Measurements from ENCODE around the gene ZC2HC1C. TPM values are rescaled to one million over a fixed set of nuclear protein-coding genes. Genes with fewer than 3 reads are reported as not detected.

Gene ZC2HC1C
- total and polyA plus RNA-seq, 10 of the 15 experiments (the other 5 are each of a cell fraction or from before 2014, with no cell fraction given): 0.92 to 3.7 (median 1.6) TPM

DNA sequence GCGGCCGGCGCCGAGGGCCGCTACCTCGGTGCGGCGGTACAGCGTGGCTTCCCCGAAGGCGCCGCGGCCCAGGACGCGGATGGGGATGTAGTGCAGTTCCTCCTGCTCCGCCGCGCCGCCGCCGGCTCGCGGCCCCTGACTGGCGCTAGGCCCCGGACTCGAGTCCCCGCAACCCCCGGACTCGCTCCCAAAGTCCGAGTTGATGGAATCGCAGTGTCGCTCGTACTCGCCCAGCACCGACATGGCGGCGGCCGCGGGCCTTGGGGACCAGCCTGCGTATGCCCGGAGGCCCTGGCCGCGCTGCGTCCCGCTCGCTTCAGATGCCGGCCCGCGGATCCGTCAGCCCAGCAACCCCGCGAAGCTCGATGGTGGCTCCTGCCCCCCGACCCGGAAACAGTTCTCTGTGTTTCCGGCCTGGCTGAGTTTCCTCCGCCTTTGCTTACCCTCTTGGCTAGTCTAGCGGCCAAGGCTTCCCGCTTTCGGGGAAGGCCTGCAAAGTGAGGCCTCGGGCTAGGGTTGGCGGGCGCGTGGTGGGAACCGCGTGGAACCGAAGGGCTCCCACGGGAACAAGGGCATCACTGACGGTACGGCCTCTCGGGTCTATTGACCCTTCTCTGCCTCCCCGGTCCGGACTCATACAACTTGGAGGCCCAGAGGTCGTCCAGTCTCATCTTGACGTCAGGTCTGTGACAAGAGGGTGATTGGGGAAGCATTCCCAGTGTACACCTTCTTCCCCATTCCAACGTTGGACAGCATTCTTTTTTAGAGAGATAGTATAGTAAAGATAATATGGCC is 57.4 kb downstream of the ZC2HC1C start, which contains the start of gene NEK9 (continued):
- TF ChIP-seq, protein P1, sequence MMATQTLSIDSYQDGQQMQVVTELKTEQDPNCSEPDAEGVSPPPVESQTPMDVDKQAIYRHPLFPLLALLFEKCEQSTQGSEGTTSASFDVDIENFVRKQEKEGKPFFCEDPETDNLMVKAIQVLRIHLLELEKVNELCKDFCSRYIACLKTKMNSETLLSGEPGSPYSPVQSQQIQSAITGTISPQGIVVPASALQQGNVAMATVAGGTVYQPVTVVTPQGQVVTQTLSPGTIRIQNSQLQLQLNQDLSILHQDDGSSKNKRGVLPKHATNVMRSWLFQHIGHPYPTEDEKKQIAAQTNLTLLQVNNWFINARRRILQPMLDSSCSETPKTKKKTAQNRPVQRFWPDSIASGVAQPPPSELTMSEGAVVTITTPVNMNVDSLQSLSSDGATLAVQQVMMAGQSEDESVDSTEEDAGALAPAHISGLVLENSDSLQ (IDR thresholded peaks at IDR 0.05): peak; percentile 35; the same call in 1 of the 2 replicates
- TF ChIP-seq, protein P2, sequence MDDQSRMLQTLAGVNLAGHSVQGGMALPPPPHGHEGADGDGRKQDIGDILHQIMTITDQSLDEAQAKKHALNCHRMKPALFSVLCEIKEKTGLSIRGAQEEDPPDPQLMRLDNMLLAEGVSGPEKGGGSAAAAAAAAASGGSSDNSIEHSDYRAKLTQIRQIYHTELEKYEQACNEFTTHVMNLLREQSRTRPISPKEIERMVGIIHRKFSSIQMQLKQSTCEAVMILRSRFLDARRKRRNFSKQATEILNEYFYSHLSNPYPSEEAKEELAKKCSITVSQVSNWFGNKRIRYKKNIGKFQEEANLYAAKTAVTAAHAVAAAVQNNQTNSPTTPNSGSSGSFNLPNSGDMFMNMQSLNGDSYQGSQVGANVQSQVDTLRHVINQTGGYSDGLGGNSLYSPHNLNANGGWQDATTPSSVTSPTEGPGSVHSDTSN (IDR thresholded peaks at IDR 0.05; ENCODE audit: insufficient replicate concordance, low read depth, low read length): no peak
- no peak for TF ChIP-seq KAT2A (conservative IDR thresholded peaks at IDR 0.05; ENCODE audit: control insufficient read depth, low read depth, low read length)
- peak; percentile 78; the same call in 1 of the 2 replicates for TF ChIP-seq SMAD5 (IDR thresholded peaks at IDR 0.05; ENCODE audit: low read depth)
- TF ChIP-seq HDAC2 (IDR thresholded peaks at IDR 0.05): peak; percentile 78; the same call in 1 of the 2 replicates
- no peak for TF ChIP-seq TARDBP (IDR thresholded peaks at IDR 0.05; ENCODE audit: borderline replicate concordance)
- no peak for TF ChIP-seq MYB (IDR thresholded peaks at IDR 0.05; ENCODE audit: borderline replicate concordance, low read depth, low read length)
- TF ChIP-seq, protein P3, sequence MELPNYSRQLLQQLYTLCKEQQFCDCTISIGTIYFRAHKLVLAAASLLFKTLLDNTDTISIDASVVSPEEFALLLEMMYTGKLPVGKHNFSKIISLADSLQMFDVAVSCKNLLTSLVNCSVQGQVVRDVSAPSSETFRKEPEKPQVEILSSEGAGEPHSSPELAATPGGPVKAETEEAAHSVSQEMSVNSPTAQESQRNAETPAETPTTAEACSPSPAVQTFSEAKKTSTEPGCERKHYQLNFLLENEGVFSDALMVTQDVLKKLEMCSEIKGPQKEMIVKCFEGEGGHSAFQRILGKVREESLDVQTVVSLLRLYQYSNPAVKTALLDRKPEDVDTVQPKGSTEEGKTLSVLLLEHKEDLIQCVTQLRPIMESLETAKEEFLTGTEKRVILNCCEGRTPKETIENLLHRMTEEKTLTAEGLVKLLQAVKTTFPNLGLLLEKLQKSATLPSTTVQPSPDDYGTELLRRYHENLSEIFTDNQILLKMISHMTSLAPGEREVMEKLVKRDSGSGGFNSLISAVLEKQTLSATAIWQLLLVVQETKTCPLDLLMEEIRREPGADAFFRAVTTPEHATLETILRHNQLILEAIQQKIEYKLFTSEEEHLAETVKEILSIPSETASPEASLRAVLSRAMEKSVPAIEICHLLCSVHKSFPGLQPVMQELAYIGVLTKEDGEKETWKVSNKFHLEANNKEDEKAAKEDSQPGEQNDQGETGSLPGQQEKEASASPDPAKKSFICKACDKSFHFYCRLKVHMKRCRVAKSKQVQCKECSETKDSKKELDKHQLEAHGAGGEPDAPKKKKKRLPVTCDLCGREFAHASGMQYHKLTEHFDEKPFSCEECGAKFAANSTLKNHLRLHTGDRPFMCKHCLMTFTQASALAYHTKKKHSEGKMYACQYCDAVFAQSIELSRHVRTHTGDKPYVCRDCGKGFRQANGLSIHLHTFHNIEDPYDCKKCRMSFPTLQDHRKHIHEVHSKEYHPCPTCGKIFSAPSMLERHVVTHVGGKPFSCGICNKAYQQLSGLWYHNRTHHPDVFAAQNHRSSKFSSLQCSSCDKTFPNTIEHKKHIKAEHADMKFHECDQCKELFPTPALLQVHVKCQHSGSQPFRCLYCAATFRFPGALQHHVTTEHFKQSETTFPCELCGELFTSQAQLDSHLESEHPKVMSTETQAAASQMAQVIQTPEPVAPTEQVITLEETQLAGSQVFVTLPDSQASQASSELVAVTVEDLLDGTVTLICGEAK (IDR thresholded peaks at IDR 0.05; ENCODE audit: borderline replicate concordance): peak; percentile 96
- TF ChIP-seq SP1 (IDR thresholded peaks at IDR 0.05; ENCODE audit: low read depth, low read length): no peak
- TF ChIP-seq, protein P4, sequence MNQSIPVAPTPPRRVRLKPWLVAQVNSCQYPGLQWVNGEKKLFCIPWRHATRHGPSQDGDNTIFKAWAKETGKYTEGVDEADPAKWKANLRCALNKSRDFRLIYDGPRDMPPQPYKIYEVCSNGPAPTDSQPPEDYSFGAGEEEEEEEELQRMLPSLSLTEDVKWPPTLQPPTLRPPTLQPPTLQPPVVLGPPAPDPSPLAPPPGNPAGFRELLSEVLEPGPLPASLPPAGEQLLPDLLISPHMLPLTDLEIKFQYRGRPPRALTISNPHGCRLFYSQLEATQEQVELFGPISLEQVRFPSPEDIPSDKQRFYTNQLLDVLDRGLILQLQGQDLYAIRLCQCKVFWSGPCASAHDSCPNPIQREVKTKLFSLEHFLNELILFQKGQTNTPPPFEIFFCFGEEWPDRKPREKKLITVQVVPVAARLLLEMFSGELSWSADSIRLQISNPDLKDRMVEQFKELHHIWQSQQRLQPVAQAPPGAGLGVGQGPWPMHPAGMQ (IDR thresholded peaks at IDR 0.05; ENCODE audit: borderline replicate concordance): no peak
- no peak; the same call in 1 of the 2 replicates for TF ChIP-seq IRF4 (IDR thresholded peaks at IDR 0.05; ENCODE audit: low read depth, low read length)
- TF ChIP-seq NR2C2 (IDR thresholded peaks at IDR 0.05; ENCODE audit: borderline replicate concordance, control insufficient read depth, insufficient read length, low read depth): peak; percentile 84
- TF ChIP-seq, protein P5, sequence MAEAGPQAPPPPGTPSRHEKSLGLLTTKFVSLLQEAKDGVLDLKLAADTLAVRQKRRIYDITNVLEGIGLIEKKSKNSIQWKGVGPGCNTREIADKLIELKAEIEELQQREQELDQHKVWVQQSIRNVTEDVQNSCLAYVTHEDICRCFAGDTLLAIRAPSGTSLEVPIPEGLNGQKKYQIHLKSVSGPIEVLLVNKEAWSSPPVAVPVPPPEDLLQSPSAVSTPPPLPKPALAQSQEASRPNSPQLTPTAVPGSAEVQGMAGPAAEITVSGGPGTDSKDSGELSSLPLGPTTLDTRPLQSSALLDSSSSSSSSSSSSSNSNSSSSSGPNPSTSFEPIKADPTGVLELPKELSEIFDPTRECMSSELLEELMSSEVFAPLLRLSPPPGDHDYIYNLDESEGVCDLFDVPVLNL (IDR thresholded peaks at IDR 0.05; ENCODE audit: low read depth, low read length): no peak
- TF ChIP-seq CBFB (IDR thresholded peaks at IDR 0.05; ENCODE audit: low read depth): peak; percentile 72
- no peak for TF ChIP-seq NRF1 (conservative IDR thresholded peaks at IDR 0.05; ENCODE audit: low read depth, low read length)
- TF ChIP-seq, protein P6, sequence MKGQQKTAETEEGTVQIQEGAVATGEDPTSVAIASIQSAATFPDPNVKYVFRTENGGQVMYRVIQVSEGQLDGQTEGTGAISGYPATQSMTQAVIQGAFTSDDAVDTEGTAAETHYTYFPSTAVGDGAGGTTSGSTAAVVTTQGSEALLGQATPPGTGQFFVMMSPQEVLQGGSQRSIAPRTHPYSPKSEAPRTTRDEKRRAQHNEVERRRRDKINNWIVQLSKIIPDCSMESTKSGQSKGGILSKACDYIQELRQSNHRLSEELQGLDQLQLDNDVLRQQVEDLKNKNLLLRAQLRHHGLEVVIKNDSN (IDR thresholded peaks at IDR 0.05; ENCODE audit: borderline replicate concordance, extremely low read length, insufficient read depth, low read depth, low read length): no peak
- TF ChIP-seq FOS (IDR thresholded peaks at IDR 0.05; ENCODE audit: borderline replicate concordance, extremely low read depth, insufficient read length): no peak
- TF ChIP-seq RELA (IDR thresholded peaks at IDR 0.05; ENCODE audit: borderline replicate concordance, partially characterized antibody): no peak
- 0 out of 2 replicates have a peak, but pooled peaks have one; percentile 32 for TF ChIP-seq ZBED1 (IDR thresholded peaks at IDR 0.05; ENCODE audit: borderline replicate concordance)
- no peak for TF ChIP-seq SRF (IDR thresholded peaks at IDR 0.05; ENCODE audit: low read depth in 2 of 2, low read length in 2 of 2)

Measured in GM12878 (cell line).